HG03354 (cell line): Measurements from ENCODE around the gene CLEC9A.
"Not testable (repeated sequence)": the region's sequence is repeated elsewhere in the genome, so short reads cannot be mapped to it uniquely, and the experiment has no call there.

Source experiments
- ATAC-seq: cut with Tn5 transposase; IDR thresholded peaks from one replicate; pipeline ENCODE4 v1.9.1; 2021; ENCODE audit warnings: mild to moderate bottlenecking; ENCODE audit not compliant: unreplicated experiment, poor library complexity, severe bottlenecking

CLEC9A gene

GRCh38 chr12:10030446-10030845 lies at the start of gene CLEC9A:
TSS of gene CLEC9A (plus strand) at chr12:10030682. CDS start at chr12:10052688, 22,006 bp downstream.
- no peak for ATAC-seq

DNA sequence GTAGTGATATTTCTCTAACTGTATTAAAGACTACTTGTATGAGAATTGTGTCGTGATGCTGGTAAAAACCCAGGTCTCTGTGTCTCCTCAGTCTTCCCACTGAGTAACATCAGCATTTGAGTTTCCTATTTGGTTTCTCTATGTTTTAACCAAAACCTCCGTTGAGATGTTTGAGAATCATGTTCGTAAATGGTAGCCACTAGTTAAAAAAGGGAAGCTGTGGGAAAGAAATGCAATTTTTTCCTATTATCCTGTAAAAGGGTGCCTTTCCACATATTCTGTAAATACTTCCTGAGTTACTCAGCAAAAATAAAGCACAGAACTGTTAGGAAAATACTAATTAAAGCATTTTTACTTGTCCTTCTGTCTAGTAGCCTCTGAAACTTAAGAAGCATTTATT lies 38.6 kb upstream of the CLEC9A start:
- no peak for ATAC-seq

GRCh38 chr12:9992296-9992695 lies 38.2 kb upstream of the CLEC9A start:
- no peak for ATAC-seq

- no peak for ATAC-seq
Observed at GRCh38 chr12:9999016-9999415, 31.5 kb upstream of the CLEC9A start, which contains the start of gene CLEC1B. TSS of gene CLEC1B (minus strand) at chr12:9999121. CDS start at chr12:9999100, 21 bp downstream.

DNA sequence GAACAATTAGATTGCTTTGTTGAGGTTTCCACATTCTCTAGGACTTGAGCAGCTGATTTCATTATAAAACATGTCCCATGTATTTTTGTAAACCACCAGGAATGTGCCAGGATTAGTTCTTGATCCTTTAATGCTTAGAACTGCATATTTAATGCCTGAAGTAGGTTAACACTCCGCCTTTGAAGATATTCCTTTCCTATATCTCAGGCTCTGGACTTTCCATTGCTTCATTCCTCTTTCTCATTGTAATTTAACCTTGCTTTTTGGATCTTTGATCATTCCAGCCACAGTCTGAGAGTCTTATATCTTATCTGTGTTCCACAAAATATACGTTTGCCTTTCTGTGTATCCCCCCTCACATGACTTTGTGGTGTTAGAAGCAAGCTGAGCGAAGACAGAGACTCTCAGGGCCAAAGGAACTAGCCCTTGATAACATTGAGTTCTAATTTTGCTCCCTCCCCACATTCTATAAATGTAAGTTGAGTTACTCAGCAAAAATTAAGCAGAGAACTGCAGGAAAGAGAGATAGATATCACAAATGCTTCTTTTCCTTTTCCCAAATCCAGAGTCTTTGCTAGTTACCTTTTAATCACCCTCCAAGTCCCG lies 29.2 kb upstream of the CLEC9A start:
- no peak for ATAC-seq

- ATAC-seq = no peak
Observed at GRCh38 chr12:10012630-10013330, 17.7 kb upstream of the CLEC9A start.

- no peak for ATAC-seq
Observed at GRCh38 chr12:10015450-10015849, 15.0 kb upstream of the CLEC9A start.

GRCh38 chr12:10016881-10017280 lies 13.6 kb upstream of the CLEC9A start:
- no peak for ATAC-seq

DNA sequence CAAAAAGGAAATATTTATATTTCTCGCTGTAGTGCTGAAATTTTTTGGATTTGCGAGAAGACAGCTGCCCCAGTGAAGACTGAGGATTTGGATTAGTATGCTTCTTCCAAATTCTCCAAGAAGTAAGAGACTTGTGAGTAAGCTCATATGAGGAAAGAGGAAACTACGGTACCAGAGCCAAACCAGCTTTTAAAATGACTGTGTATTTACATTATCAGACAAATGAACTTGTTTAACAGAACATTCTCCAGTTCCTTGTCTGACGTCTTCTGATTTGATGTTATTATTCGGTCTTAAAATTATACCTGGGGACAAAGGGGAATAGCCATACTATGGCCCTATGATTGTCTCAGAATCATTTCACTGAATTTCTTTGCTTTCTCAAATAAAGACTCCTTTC lies 12.1 kb upstream of the CLEC9A start:
- no peak for ATAC-seq

GRCh38 chr12:10021342-10021741 lies 9.1 kb upstream of the CLEC9A start:
- ATAC-seq = no peak

GRCh38 chr12:10025236-10025635 lies 5.2 kb upstream of the CLEC9A start:
- ATAC-seq = no peak

- not testable (repeated sequence) for ATAC-seq
Observed at GRCh38 chr12:10026666-10027065, 3.8 kb upstream of the CLEC9A start.

DNA sequence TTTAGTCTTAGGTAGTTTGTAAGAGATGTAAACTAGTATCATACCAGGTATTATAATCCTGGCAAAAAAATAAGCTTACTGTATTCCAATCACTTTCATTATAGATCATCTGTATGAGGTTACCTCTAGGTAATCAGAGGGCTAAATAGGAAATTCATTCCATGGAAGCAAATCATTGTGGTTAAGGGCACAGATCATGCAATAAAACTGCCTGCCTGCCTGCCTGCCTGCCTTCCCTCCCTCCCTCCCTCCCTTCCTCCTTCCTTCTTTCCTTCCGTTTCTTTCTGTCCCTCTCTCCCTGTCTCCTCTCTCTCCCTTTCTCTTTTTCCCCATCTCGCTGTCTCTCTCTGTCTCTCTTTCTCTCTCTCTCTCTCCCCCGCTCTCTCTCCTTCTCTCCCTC lies 3.2 kb upstream of the CLEC9A start:
- ATAC-seq = no peak

DNA sequence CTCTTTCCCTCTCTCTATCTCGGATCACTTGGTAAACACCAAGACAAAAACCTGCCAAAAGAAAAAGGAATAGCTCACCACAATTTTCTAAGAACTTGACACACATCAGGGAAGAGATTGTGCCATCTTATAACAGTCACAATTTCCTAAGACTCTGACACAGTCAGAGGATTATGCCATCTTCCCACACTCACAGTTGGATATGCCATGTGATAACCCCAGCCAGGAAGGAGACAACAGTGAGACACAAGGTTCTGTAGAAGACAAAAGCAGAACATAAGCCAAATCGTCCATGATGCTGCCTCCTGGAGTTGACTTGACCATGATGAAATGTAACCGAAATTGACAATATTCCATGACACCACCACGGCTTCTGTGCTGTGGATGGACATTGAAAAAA lies 2.8 kb upstream of the CLEC9A start:
- no peak for ATAC-seq

- ATAC-seq = no peak
Observed at GRCh38 chr12:10031321-10031720, 839 bp downstream of the CLEC9A start.

DNA sequence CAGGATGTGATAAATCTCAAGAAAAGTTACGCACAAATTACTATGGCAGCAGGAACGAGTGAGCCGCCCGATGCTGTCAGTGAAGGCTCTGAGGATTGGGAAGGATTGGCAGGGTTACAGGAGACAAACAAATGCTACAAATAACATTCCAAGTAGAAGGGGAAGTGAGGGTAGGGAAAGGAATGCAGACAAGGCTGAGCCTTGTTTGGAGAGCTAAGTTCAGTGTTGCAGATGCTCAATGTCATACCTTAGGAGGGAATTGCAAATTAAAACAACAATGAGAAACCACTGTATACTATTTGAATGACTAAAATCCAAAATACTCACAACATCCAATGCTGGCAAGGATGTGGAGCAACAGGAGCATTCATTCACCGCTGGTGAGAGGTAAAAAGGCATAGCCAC lies 1.3 kb downstream of the CLEC9A start:
- ATAC-seq = no peak

DNA sequence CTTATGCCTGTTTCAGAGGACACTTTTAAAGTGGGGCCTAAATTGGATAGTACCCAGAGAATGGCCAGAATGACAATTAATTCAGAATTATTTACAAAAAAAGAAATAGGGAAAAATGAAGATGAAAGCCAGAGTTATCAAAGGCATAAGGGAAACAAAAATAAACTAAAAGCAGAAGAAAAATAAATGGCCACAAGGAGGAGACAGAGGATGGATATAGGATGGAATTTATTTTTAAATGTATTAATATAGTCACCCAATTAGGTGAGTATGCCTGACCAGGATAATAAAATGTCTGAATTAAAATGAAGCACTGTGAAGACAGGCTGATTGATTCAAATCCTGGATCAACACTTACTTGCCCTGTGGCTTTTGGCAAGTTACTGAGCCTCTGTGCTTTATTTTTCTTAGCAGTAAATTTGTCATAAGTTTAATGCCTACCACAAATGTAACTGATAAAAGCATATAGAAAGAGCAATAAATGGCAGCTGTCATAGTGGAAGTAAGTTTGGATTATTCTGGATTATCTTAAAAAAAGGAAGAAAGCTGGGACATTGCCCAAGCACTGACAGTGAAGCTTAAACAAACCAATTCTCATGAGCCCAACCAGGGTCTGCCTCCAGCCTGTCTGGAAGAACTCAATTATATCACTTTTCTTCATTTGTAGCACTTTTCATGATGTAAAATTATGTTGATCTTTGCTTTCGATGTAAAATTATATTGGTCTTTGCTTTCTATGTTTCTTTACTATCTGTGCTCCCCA lies 3.5 kb downstream of the CLEC9A start:
- ATAC-seq = no peak

- ATAC-seq = no peak
Observed at GRCh38 chr12:10042167-10042566, 11.7 kb downstream of the CLEC9A start.

DNA sequence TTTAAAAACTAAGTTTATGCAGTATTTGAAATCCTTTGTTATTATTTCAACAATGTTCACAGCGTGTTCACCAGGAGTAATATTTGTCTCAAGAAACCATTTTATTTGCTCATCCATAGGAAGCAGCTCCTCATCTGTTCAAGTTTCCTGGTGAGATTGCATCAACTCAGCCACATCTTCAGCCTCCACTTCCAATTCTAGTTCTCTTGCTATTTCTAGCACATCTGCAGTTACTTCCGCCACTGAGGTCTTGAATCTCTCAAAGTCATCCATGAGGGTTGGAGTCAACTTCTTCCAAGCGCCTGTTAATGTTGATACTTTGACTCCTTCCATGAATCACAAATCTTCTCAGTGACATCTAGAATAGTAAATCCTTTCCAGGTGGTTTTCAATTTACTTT lies 18.0 kb downstream of the CLEC9A start:
- ATAC-seq = no peak

DNA sequence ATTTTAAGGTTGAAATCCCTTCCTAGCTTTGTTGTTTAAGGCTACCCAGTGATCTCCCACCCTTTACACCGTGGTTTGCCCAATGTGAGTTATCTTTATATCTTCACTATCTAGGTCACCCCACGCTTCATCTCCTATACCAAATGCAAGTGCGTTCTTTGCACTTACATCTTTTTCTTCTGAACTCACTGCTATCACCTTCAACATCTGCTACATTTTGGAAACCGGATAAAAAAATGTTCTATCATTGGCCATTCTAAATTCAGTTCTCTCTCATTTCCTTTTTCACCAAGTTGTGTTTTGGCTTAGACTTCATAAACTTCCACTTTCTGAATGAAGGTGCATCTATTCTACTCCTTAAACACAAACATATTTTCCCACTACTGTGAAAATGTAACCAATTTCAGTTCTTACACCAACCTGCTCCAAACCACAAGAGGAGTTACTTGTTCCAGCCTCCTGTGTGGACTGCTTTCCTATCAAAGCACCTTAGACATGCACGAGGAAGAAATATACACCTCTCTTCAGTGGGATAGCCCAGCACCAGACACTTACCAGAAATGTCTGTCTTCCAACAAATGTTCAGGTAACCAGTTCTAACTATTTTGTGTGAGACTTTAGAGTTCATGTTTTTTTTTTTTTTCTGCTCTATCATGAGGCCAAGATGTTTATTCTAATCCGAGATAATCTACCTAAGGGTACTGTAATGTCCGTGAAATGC lies 21.9 kb downstream of the CLEC9A start:
- no peak for ATAC-seq
